ENCODE measurements around the gene HAL. TPM values are rescaled to one million over a fixed set of nuclear protein-coding genes. Genes with fewer than 3 reads are reported as not detected.

The HAL gene
- total and polyA plus RNA-seq, 2 of the 8 experiments (the other 6 are each of a cell fraction or from before 2014, with no cell fraction given): 0.12 to 0.17 TPM

DNA sequence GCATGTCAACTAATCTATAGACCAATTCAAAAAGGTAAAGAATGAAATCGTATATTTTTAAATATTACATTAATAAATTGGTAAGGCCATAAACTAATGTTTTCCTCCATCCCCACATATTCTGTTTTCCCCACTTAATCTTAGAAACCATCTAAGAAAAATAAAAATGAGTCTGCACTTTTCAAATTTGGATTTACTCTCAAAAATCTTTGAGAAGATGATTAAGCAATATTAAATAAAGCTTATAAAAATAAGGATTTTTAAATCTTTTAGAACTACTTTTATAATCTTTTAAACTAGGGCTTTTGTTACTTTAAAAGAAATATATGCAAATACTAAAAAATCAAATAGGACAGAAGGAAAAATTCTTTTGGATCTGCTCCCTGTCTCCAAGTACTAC is 10.6 kb upstream of the HAL start (continued):
- TF ChIP-seq, protein P1, sequence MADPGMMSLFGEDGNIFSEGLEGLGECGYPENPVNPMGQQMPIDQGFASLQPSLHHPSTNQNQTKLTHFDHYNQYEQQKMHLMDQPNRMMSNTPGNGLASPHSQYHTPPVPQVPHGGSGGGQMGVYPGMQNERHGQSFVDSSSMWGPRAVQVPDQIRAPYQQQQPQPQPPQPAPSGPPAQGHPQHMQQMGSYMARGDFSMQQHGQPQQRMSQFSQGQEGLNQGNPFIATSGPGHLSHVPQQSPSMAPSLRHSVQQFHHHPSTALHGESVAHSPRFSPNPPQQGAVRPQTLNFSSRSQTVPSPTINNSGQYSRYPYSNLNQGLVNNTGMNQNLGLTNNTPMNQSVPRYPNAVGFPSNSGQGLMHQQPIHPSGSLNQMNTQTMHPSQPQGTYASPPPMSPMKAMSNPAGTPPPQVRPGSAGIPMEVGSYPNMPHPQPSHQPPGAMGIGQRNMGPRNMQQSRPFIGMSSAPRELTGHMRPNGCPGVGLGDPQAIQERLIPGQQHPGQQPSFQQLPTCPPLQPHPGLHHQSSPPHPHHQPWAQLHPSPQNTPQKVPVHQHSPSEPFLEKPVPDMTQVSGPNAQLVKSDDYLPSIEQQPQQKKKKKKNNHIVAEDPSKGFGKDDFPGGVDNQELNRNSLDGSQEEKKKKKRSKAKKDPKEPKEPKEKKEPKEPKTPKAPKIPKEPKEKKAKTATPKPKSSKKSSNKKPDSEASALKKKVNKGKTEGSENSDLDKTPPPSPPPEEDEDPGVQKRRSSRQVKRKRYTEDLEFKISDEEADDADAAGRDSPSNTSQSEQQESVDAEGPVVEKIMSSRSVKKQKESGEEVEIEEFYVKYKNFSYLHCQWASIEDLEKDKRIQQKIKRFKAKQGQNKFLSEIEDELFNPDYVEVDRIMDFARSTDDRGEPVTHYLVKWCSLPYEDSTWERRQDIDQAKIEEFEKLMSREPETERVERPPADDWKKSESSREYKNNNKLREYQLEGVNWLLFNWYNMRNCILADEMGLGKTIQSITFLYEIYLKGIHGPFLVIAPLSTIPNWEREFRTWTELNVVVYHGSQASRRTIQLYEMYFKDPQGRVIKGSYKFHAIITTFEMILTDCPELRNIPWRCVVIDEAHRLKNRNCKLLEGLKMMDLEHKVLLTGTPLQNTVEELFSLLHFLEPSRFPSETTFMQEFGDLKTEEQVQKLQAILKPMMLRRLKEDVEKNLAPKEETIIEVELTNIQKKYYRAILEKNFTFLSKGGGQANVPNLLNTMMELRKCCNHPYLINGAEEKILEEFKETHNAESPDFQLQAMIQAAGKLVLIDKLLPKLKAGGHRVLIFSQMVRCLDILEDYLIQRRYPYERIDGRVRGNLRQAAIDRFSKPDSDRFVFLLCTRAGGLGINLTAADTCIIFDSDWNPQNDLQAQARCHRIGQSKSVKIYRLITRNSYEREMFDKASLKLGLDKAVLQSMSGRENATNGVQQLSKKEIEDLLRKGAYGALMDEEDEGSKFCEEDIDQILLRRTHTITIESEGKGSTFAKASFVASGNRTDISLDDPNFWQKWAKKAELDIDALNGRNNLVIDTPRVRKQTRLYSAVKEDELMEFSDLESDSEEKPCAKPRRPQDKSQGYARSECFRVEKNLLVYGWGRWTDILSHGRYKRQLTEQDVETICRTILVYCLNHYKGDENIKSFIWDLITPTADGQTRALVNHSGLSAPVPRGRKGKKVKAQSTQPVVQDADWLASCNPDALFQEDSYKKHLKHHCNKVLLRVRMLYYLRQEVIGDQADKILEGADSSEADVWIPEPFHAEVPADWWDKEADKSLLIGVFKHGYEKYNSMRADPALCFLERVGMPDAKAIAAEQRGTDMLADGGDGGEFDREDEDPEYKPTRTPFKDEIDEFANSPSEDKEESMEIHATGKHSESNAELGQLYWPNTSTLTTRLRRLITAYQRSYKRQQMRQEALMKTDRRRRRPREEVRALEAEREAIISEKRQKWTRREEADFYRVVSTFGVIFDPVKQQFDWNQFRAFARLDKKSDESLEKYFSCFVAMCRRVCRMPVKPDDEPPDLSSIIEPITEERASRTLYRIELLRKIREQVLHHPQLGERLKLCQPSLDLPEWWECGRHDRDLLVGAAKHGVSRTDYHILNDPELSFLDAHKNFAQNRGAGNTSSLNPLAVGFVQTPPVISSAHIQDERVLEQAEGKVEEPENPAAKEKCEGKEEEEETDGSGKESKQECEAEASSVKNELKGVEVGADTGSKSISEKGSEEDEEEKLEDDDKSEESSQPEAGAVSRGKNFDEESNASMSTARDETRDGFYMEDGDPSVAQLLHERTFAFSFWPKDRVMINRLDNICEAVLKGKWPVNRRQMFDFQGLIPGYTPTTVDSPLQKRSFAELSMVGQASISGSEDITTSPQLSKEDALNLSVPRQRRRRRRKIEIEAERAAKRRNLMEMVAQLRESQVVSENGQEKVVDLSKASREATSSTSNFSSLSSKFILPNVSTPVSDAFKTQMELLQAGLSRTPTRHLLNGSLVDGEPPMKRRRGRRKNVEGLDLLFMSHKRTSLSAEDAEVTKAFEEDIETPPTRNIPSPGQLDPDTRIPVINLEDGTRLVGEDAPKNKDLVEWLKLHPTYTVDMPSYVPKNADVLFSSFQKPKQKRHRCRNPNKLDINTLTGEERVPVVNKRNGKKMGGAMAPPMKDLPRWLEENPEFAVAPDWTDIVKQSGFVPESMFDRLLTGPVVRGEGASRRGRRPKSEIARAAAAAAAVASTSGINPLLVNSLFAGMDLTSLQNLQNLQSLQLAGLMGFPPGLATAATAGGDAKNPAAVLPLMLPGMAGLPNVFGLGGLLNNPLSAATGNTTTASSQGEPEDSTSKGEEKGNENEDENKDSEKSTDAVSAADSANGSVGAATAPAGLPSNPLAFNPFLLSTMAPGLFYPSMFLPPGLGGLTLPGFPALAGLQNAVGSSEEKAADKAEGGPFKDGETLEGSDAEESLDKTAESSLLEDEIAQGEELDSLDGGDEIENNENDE (IDR thresholded peaks at IDR 0.05; ENCODE audit: insufficient replicate concordance, low read length): no peak
- TF ChIP-seq FOSL1 (IDR thresholded peaks at IDR 0.05; ENCODE audit: insufficient read depth, low read depth, low read length) (no peak), CREB1 (IDR thresholded peaks at IDR 0.05) (no peak)
- TF ChIP-seq, protein P2, sequence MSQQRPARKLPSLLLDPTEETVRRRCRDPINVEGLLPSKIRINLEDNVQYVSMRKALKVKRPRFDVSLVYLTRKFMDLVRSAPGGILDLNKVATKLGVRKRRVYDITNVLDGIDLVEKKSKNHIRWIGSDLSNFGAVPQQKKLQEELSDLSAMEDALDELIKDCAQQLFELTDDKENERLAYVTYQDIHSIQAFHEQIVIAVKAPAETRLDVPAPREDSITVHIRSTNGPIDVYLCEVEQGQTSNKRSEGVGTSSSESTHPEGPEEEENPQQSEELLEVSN (IDR thresholded peaks at IDR 0.05): no peak
